Kidney (tissue), 14 donors: ENCODE results near the gene PEX10. TPM values are rescaled to one million over a fixed set of nuclear protein-coding genes. Genes with fewer than 3 reads are reported as not detected.

Experiments used
- DNase-seq, 5 donors: peaks; one replicate each; pipeline ENCODE4 v3.0.0-alpha.2; 2013 to 2020
- FAIRE-seq: peaks from 2 replicates; lab custom pipeline; 2012; peaks lifted over from hg19 to GRCh38; lab: Jason Lieb, UNC
- H3K27ac ChIP-seq, 2 donors: one replicate each; pipeline ENCODE4 v1.7.0; 2013; ENCODE audit warnings: low read depth in 2 of 2, low read length in 2 of 2, inconsistent platforms in 1 of 2
- H3K27me3 ChIP-seq: one replicate; pipeline ENCODE4 v1.7.1; 2013; ENCODE audit warnings: low read length, inconsistent platforms; ENCODE audit not compliant: control insufficient read depth, insufficient read depth
- H3K36me3 ChIP-seq, 3 donors: one replicate each; pipeline versions ENCODE4 v1.7.0 to v1.7.1; 2013; ENCODE audit warnings: low read length in 3 of 3, control low read depth in 1 of 3, inconsistent platforms in 1 of 3; ENCODE audit not compliant: insufficient read depth in 3 of 3, control insufficient read depth in 2 of 3
- H3K4me1 ChIP-seq, 3 donors: one replicate each; pipeline versions ENCODE4 v1.7.0 to v1.7.1; 2013; ENCODE audit warnings: low read length in 3 of 3, inconsistent platforms in 1 of 3, low read depth in 1 of 3; ENCODE audit not compliant: control insufficient read depth in 2 of 3, insufficient read depth in 2 of 3
- H3K4me3 ChIP-seq, 3 donors: one replicate each; pipeline versions ENCODE4 v1.7.0 to v1.8.1; 2013; ENCODE audit warnings: low read length in 3 of 3, control low read depth in 1 of 3, inconsistent platforms in 1 of 3
- H3K9ac ChIP-seq, 3 donors: one replicate each; pipeline versions ENCODE4 v1.7.0 to v1.7.1; 2013; ENCODE audit warnings: low read length in 3 of 3, control low read depth in 1 of 3, inconsistent platforms in 1 of 3
- H3K9me3 ChIP-seq, 3 donors: one replicate each; pipeline versions ENCODE4 v1.7.0 to v1.7.1; 2013; ENCODE audit warnings: low read length in 3 of 3, control low read depth in 1 of 3, inconsistent platforms in 1 of 3; ENCODE audit not compliant: control insufficient read depth in 2 of 3, insufficient read depth in 1 of 3
- intact Hi-C: fragments of 100-400 bp; cut with DNase I; formaldehyde crosslinking; loops from one replicate; pipeline ENCODE4 v1.11.1; 2022
- polyA plus RNA-seq: library from polyadenylated mRNA; stranded (reverse); fragments of 350-450 nt; fragmentation: Illumina TruSeq; extraction: RNeasy Lipid Tissue Mini Kit (QIAGEN cat#74804); gene quantifications from one replicate; pipeline ENCODE4 v1.2.3, GENCODE V29; 2014; ENCODE audit warnings: low read depth, low replicate concordance; ENCODE audit not compliant: insufficient read depth
- total RNA-seq: library from RNA; stranded (reverse); fragmentation: NEBNext Ultra II Directional; extraction: Animal tissue kit (Norgen Biotek cat#: 25700); gene quantifications from one replicate; pipeline ENCODE4 v1.2.1, GENCODE V29; 2021
- TF ChIP-seq, protein P1 (sequence below): IDR thresholded peaks from 3 replicates; pipeline ENCODE4 v1.5.1; 2012; ENCODE audit warnings: mild to moderate bottlenecking, moderate library complexity, borderline replicate concordance; ENCODE audit not compliant: insufficient read depth; ENCODE audit errors: extremely low read depth
- donor health status: control.
- donor health status: control.
- donor health status: control.
- donor health status: control.
- donor health status: control.
- donor health status: DM: yes; HTN: yes; CAD: no.
- donor health status: Normal renal cell carcinoma (clear cell type).

PEX10 gene
- total and polyA plus RNA-seq, 2 donors from 2014 or later = 25.6 to 26.8 TPM

DNA sequence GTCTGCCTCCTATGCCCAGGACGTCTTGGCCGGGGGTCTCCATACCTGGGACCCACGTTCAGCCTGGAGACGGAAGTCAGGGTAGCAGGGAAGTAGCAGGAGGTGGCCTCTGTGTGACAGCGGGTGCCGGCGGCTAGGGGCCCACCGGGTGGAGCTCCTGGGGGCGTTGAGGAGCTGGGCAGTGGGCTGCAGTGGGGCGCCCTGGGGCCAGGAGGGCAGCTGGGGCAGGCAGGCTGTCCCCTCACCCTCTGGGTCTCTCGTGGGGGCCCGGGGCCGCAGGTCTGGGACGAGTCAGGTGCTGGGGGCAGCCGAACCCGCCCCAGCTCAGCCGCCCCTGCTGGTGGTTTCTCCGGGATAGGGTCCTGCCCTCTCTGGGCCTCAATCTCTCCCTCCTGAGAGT lies 14.7 kb upstream of the PEX10 start:
- Histone ChIP-seq H3K4me3 (no peak overlapping the region), H3K27me3 (no peaks in the 10 kb centered on the region), H3K27ac (no peak overlapping the region), H3K36me3 (no peaks in the 10 kb centered on the region), H3K9me3 (peaks cover 0 to 5% (median 0%) of the 10 kb centered on the region in 3 donors), H3K9ac (no peak overlapping the region), H3K4me1 (no peaks in the 10 kb centered on the region)
- no peak for DNase-seq
- intact Hi-C loops = no loop called here
- no peak for FAIRE-seq
- TF ChIP-seq, protein P1, sequence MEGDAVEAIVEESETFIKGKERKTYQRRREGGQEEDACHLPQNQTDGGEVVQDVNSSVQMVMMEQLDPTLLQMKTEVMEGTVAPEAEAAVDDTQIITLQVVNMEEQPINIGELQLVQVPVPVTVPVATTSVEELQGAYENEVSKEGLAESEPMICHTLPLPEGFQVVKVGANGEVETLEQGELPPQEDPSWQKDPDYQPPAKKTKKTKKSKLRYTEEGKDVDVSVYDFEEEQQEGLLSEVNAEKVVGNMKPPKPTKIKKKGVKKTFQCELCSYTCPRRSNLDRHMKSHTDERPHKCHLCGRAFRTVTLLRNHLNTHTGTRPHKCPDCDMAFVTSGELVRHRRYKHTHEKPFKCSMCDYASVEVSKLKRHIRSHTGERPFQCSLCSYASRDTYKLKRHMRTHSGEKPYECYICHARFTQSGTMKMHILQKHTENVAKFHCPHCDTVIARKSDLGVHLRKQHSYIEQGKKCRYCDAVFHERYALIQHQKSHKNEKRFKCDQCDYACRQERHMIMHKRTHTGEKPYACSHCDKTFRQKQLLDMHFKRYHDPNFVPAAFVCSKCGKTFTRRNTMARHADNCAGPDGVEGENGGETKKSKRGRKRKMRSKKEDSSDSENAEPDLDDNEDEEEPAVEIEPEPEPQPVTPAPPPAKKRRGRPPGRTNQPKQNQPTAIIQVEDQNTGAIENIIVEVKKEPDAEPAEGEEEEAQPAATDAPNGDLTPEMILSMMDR = no peak

DNA sequence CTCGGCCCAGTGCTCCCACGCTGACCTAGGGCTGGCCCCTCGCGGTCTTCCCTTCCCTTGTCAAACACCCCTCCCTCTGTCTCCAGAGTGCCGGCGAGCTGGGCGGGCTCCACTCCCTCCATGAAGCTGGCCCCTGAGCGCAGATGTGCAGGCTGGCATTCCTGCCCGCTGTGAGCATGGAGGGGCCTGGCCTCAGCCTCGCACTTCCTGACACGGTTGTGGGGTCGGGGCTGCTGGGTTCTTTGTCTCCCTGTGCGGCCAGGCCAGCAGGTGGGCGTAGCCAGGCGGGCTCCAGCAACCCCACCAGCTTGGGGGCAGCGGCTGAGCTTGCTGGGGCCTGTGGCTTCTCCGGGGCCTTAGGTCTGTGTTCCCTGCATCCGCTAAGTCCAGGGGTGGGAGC lies 14.2 kb upstream of the PEX10 start:
- no peaks in the 10 kb centered on the region for H3K27me3 ChIP-seq
- DNase-seq = no peak
- peaks cover 0 to 5% (median 0%) of the 10 kb centered on the region in 3 donors for H3K9me3 ChIP-seq
- no peaks in the 10 kb centered on the region for H3K36me3 ChIP-seq
- no peaks in the 10 kb centered on the region for H3K4me1 ChIP-seq
- TF ChIP-seq, protein P1 = no peak
- FAIRE-seq = no peak
- no peak overlapping the region for H3K27ac ChIP-seq
- H3K9ac ChIP-seq = no peak overlapping the region
- intact Hi-C loops = no loop called here
- no peak overlapping the region for H3K4me3 ChIP-seq

DNA sequence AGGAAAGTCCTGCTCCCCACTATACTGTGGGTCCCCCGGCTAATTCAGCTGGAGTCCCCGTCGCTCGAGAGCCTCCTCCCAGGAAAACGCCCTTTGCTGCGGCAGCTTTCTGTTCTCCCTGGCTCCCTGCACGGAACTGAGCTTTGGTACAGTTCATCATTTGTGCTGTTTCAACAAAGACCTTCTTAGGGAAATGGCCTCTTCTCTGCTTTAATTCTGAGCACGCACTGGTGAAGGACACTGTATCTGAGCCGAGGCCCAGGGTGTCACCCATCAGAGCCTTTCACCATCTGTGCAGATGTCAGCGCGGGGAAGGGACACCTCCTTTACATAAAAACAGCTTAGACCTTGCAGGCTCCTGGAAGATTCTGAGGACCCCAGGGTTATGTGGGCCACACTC lies 13.5 kb upstream of the PEX10 start:
- H3K9me3 ChIP-seq = peaks cover 0 to 5% (median 0%) of the 10 kb centered on the region in 3 donors
- no peaks in the 10 kb centered on the region for H3K27me3 ChIP-seq
- no peaks in the 10 kb centered on the region for H3K4me1 ChIP-seq
- DNase-seq (no peak), FAIRE-seq (no peak)
- no peak overlapping the region for H3K4me3 ChIP-seq
- TF ChIP-seq, protein P1 = no peak
- H3K27ac ChIP-seq = no peak overlapping the region
- no peaks in the 10 kb centered on the region for H3K36me3 ChIP-seq
- H3K9ac ChIP-seq = no peak overlapping the region
- intact Hi-C loops = no loop called here

DNA sequence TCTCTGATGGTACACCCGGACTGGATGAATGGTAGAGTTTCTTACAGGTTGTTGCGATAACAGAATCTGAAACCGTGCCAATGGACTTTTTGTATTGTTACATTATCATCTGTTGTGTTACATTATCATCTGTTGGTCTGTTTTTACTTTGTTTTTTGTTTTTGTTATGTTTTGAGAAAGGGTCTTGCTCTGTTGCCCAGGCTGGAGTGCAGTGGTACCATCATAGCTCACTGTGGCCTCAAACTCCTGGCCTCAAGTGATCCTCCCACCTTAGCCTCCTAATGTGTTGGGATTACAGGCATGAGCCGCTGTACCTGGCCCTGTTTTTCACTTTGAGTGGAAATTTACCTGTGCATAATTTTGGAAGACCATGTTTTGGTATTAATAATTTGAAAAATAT lies 10.2 kb upstream of the PEX10 start:
- Histone ChIP-seq H3K4me1 (no peaks in the 10 kb centered on the region), H3K36me3 (no peaks in the 10 kb centered on the region), H3K27ac (no peak overlapping the region), H3K9me3 (peaks cover 0 to 5% (median 0%) of the 10 kb centered on the region in 3 donors), H3K27me3 (no peaks in the 10 kb centered on the region), H3K4me3 (no peak overlapping the region), H3K9ac (no peak overlapping the region)
- FAIRE-seq (no peak), DNase-seq (no peak)
- intact Hi-C loops = no loop called here
- TF ChIP-seq, protein P1 = no peak
